HG02763 (cell line): ENCODE results near the gene LRIG3.
A peak's percentile ranks its signal among the peaks of the same experiment; 100 is the strongest.
"Not testable (repeated sequence)": the region's sequence is repeated elsewhere in the genome, so short reads cannot be mapped to it uniquely, and the experiment has no call there.

Source experiments
- ATAC-seq: cut with Tn5 transposase; IDR thresholded peaks from one replicate; pipeline ENCODE4 v1.9.1; 2021; ENCODE audit warnings: mild to moderate bottlenecking, moderate library complexity; ENCODE audit not compliant: unreplicated experiment

LRIG3 gene, protein sequence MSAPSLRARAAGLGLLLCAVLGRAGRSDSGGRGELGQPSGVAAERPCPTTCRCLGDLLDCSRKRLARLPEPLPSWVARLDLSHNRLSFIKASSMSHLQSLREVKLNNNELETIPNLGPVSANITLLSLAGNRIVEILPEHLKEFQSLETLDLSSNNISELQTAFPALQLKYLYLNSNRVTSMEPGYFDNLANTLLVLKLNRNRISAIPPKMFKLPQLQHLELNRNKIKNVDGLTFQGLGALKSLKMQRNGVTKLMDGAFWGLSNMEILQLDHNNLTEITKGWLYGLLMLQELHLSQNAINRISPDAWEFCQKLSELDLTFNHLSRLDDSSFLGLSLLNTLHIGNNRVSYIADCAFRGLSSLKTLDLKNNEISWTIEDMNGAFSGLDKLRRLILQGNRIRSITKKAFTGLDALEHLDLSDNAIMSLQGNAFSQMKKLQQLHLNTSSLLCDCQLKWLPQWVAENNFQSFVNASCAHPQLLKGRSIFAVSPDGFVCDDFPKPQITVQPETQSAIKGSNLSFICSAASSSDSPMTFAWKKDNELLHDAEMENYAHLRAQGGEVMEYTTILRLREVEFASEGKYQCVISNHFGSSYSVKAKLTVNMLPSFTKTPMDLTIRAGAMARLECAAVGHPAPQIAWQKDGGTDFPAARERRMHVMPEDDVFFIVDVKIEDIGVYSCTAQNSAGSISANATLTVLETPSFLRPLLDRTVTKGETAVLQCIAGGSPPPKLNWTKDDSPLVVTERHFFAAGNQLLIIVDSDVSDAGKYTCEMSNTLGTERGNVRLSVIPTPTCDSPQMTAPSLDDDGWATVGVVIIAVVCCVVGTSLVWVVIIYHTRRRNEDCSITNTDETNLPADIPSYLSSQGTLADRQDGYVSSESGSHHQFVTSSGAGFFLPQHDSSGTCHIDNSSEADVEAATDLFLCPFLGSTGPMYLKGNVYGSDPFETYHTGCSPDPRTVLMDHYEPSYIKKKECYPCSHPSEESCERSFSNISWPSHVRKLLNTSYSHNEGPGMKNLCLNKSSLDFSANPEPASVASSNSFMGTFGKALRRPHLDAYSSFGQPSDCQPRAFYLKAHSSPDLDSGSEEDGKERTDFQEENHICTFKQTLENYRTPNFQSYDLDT

GRCh38 chr12:58920102-58920960 lies at the start of gene LRIG3:
Gene LRIG3, minus strand, starts transcription at chr12:58920504. Its CDS starts 269 bp downstream, at chr12:58920235.
- peak; percentile 88 for ATAC-seq

- no peak for ATAC-seq
Measured at GRCh38 chr12:58969237-58969636, 48.9 kb upstream of the LRIG3 start.

DNA sequence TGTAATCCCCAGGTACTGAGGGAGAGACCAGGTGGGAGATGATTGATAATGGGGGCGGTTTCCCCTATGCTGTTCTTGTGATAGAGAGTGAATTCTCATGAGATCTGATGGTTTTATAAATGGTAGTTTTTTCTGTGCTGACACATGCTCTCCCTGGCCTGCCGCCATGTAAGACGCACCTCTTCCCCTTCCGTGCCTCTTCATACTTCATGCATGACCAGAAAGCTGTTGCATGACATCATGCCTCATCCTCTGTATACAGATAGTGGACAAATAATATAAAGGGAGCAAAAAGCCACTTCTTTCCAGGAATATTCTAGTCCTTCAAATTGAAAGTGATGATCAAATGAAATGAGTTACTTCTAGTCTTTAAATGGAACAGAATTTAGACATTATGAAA lies 47.3 kb upstream of the LRIG3 start:
- ATAC-seq = no peak

GRCh38 chr12:58966939-58967338 lies 46.6 kb upstream of the LRIG3 start:
- ATAC-seq = no peak

DNA sequence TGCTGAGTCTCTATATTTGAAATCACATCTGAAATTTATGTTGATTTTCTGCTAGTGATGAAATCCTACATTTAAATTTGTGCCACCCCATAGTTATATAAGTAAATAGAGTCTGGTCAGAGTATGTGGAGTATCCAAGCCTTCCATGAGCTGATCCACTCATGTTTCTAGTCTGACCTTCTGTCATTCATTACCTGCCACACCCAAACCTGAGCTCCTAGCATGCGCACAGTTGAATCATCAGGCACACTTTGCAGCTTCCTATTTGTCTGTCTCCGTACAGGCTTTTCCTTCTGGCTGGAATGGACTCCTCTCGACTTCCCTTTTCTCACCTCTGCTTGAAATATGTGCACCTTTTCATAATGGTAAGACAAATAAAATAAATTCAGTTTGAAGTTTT lies 45.3 kb upstream of the LRIG3 start:
- ATAC-seq = no peak

DNA sequence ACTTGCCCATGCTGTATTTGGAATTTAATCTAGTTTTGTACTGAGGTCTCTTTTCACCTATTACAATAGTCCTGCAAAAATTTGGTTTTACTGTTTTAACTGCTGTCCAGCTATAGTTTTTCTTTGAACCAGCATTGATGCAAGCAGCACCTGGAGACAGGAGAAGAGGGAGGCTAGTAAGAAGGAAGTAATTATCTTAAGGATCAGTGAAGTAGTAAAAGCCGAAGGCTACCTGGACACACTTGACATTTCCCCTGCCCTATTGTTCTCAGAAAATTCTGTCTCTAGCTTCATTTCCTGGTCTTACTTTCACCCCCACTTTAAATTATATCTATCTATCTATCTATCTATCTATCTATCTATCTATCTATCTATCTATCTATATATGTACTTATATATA lies 43.5 kb upstream of the LRIG3 start:
- no peak for ATAC-seq

DNA sequence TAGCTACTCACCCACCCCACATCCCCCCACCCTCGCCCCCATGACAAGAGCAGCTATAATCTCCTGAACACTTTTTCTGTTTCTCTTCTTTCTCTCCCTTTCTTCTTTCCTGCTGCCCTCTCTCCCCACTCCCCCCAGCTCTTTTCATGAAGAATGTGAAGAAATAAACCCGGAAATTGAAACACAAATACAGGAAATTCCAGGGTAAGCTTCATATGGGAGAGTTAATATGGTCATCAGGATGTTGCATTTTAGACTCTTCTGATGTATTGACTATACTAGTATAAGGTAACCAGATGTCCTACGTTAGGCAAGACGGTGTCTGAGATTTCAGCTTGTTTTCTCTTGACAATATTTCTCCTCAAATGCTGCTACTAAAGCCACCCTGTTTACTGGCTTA lies 41.6 kb upstream of the LRIG3 start:
- no peak for ATAC-seq

GRCh38 chr12:58961166-58961565 lies 40.9 kb upstream of the LRIG3 start:
- ATAC-seq = no peak

- ATAC-seq = no peak
Measured at GRCh38 chr12:58959639-58960300, 39.5 kb upstream of the LRIG3 start.

DNA sequence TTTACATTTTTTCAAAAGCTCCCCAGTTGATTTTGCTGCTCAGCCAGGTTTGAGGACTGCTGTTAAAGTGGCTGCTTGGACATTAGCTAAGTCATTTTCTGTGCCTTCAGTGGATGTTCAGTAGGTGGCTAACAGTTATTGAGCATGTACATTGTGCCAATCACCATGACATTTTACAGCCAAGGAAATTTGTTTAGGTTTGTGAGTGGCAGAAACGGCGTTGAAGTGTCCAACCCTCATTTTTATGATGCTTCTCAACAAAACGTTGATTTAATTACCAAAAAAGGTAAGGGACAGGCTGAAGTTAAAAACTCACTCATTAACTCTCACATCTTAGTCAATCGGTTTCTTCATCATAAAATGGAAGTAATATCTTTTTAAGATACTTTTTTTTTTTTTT lies 37.0 kb upstream of the LRIG3 start:
- ATAC-seq = no peak

DNA sequence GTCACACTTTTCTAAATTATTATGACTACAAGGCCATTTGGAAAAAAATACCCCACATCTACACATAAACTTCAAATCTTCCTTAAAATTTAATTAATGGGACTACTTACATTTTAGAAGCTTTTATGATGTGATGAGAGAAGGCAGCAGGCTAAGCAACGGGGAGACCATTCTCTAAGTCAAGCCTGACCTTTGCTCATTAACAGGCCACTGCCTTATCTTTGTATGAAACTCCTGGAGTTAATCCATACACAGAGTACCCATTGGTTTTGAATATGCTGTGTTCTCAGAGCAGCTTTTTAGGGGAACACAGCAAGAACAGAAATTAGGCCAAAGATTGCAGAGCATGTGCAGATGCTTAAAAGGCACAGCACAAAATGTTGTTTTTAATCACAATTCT lies 35.5 kb upstream of the LRIG3 start:
- ATAC-seq = no peak

DNA sequence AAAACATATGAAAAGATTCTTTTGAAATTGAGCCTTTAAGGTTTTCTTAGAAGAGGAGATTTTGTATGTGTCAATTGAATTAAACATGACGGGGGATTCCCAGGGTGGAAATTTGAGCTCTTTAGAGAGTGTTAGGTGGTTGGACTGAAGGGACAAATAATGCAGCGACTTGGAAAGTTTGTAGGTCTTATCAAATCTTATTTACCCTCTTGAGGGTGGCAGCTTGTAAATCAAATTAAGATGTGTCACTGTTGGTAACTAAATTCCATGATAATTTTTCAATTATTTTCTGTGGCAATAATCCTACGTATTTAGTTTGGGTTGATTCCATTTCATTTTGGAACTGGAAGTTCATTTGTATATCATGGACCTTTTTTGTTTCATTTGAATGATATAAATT lies 33.7 kb upstream of the LRIG3 start:
- no peak for ATAC-seq

- ATAC-seq = no peak
Measured at GRCh38 chr12:58950739-58951100, 30.4 kb upstream of the LRIG3 start.

GRCh38 chr12:58949954-58950738 lies 29.8 kb upstream of the LRIG3 start:
- ATAC-seq = not testable (repeated sequence)

DNA sequence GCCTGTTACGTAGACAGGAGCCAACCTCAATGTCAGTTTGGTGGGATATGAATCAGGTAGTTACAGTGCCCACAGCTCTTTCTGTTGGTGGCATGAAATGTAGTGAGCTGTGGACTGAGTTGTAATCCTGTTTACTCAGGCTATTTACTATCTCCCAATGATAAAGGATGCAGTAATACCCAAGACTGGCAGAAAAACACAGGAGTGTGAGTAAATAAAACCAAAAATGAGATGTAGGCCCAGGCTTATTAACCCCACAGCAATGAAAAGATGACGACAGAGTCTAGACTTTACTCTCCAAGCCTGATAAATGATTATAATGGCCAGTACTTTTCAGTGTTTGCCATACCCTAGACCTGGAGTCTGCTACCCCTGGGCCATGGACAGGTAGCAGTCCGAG lies 22.8 kb upstream of the LRIG3 start:
- ATAC-seq = no peak

GRCh38 chr12:58942345-58942744 lies 22.0 kb upstream of the LRIG3 start:
- ATAC-seq = no peak

DNA sequence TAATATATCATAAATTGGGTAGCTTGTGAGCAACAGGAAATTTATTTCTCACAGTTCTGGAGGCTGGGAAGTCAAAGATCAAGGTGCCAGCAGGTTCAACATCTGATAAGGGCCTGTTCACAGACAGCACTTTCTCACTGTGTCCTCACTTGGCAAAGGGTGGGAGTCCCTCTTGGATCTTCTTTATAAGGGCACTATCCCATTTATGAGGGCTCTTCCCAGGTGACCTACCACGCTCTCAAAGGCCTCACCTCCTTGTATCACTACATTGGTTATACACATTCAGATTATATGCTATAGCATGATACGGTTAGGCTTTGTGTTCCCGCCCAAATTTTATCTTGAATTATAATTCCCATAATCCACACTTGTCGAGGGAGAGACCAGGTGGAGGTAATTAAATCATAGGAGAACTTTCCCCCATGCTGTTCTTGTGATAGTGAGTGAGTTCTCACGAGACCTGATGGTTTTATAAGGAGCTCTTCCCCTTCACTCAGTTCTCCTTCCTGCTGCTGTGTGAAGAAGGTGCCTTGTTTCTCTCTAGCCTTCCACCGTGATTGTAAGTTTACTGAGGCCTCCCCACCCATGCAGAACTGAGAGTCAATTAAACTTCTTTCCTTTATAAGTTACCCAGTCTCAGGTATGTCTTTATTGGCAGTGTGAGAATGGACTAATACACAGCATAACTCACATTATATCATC lies 19.2 kb upstream of the LRIG3 start:
- no peak for ATAC-seq

GRCh38 chr12:58938440-58938839 lies 18.1 kb upstream of the LRIG3 start:
- ATAC-seq = no peak

- ATAC-seq = no peak
Measured at GRCh38 chr12:58934528-58934927, 14.2 kb upstream of the LRIG3 start.
